Suprapubic skin (tissue), 4 donors: ENCODE measurements around the gene NAXD. TPM values are rescaled to one million over a fixed set of nuclear protein-coding genes. Genes with fewer than 3 reads are reported as not detected.

Source experiments
- DNase-seq, 2 donors: peaks; one replicate each; pipeline ENCODE4 v3.0.0-alpha.2; 2019; ENCODE audit warnings: low spot score in 2 of 2
- H3K27ac ChIP-seq: fragments of 200-600 bp; sonication (generic); one replicate; pipeline ENCODE4 v1.5.1; 2019
- H3K27me3 ChIP-seq: fragments of 200-600 bp; sonication (generic); one replicate; pipeline ENCODE4 v1.5.1; 2019
- H3K36me3 ChIP-seq: fragments of 200-600 bp; sonication (generic); one replicate; pipeline ENCODE4 v1.5.1; 2019
- H3K4me1 ChIP-seq: fragments of 200-600 bp; sonication (generic); one replicate; pipeline ENCODE4 v1.5.1; 2019
- H3K4me3 ChIP-seq: fragments of 200-600 bp; sonication (generic); one replicate; pipeline ENCODE4 v1.5.1; 2019; ENCODE audit warnings: mild to moderate bottlenecking
- H3K9me3 ChIP-seq: fragments of 200-600 bp; sonication (generic); one replicate; pipeline ENCODE4 v1.5.1; 2019
- CTCF ChIP-seq, 2 donors: fragments of 200-600 bp in 1 of 2; fragments of 450-650 bp in 1 of 2; sonication (generic) in 1 of 2; IDR thresholded peaks; one replicate each; pipeline ENCODE4 v1.5.1; 2016 to 2019; ENCODE audit warnings: antibody characterized with exemption in 2 of 2, mild to moderate bottlenecking in 1 of 2, moderate library complexity in 1 of 2
- EP300 ChIP-seq: sonication (generic); formaldehyde crosslinking; IDR thresholded peaks from one replicate; pipeline ENCODE4 v1.6.1; 2017; ENCODE audit warnings: antibody characterized with exemption
- POLR2A ChIP-seq, 2 donors: fragments of 450-650 bp; IDR thresholded peaks; one replicate each; pipeline ENCODE4 v1.6.1; 2017; ENCODE audit warnings: antibody characterized with exemption in 2 of 2, mild to moderate bottlenecking in 2 of 2, moderate library complexity in 2 of 2
- POLR2AphosphoS5 ChIP-seq, 3 donors: sonication (generic); formaldehyde crosslinking; IDR thresholded peaks; one replicate each; pipeline ENCODE4 v1.6.1; 2017; ENCODE audit warnings: antibody characterized with exemption in 3 of 3
- WGBS: methylation state at CpG from one replicate; pipeline ENCODE4 v1.1.5; 2018; 5-methylcytosine and 5-hydroxymethylcytosine counted together
- total RNA-seq, 4 donors: library from RNA; depleted of rRNA; stranded (reverse); fragments of >200 nt; gene quantifications; one replicate each; pipeline ENCODE4 v1.1.0, GENCODE V29; 2016

Gene NAXD
- total RNA-seq, 4 donors from 2014 or later: 26.4 to 38.3 (median 32.4) TPM

GRCh38 chr13:110641055-110642015, 26.0 kb downstream of the NAXD start:
- DNase-seq: peak in 1 of 2 donors; percentile 70
- TF ChIP-seq POLR2A (IDR thresholded peaks at IDR 0.05): no peak
- TF ChIP-seq CTCF (IDR thresholded peaks at IDR 0.05): no peak
- no peak for TF ChIP-seq POLR2AphosphoS5 (IDR thresholded peaks at IDR 0.05)
- no peak for TF ChIP-seq EP300
- no peaks in the 10 kb centered on the region for H3K9me3 ChIP-seq
- peaks cover 80% of the 10 kb centered on the region for H3K36me3 ChIP-seq
- WGBS: 81% methylated on average over 26 of the region's 29 CpGs
- H3K27ac ChIP-seq: no peak overlapping the region
- H3K4me1 ChIP-seq: peaks cover 8% of the 10 kb centered on the region
- H3K27me3 ChIP-seq: no peaks in the 10 kb centered on the region
- H3K4me3 ChIP-seq: no peak overlapping the region

- Histone ChIP-seq H3K9me3 (no peaks in the 10 kb centered on the region), H3K4me1 (peaks cover 8% of the 10 kb centered on the region), H3K4me3 (no peak overlapping the region), H3K27ac (no peak overlapping the region), H3K36me3 (peaks cover 69% of the 10 kb centered on the region), H3K27me3 (no peaks in the 10 kb centered on the region)
- WGBS: 85% methylated on average over 27 of the region's 40 CpGs
- TF ChIP-seq POLR2A (IDR thresholded peaks at IDR 0.05): no peak
- TF ChIP-seq EP300: no peak
- TF ChIP-seq CTCF (IDR thresholded peaks at IDR 0.05): no peak
- TF ChIP-seq POLR2AphosphoS5 (IDR thresholded peaks at IDR 0.05): no peak
- peak in 1 of 2 donors; percentile 74 for DNase-seq
These were observed 27.1 kb downstream of the NAXD start for GRCh38 chr13:110642291-110642981.

GRCh38 chr13:110643324-110643723, 28.0 kb downstream of the NAXD start:
- Histone ChIP-seq H3K27ac (no peak overlapping the region), H3K9me3 (no peaks in the 10 kb centered on the region), H3K4me3 (no peak overlapping the region), H3K36me3 (peaks cover 60% of the 10 kb centered on the region), H3K27me3 (no peaks in the 10 kb centered on the region), H3K4me1 (peaks cover 8% of the 10 kb centered on the region)
- TF ChIP-seq POLR2A (IDR thresholded peaks at IDR 0.05): no peak
- no peak for TF ChIP-seq EP300
- TF ChIP-seq POLR2AphosphoS5 (IDR thresholded peaks at IDR 0.05): no peak
- WGBS: 51% methylated on average over 6 of the region's 11 CpGs
- DNase-seq: peak in 1 of 2 donors; percentile 67

- H3K27ac ChIP-seq: no peak overlapping the region
- no peaks in the 10 kb centered on the region for H3K9me3 ChIP-seq
- 79% methylated on average over 13 of the region's 13 CpGs for WGBS
- peaks cover 8% of the 10 kb centered on the region for H3K4me1 ChIP-seq
- H3K4me3 ChIP-seq: no peak overlapping the region
- H3K36me3 ChIP-seq: peaks cover 57% of the 10 kb centered on the region
- DNase-seq: peak in 1 of 2 donors; percentile 72
- TF ChIP-seq POLR2A (IDR thresholded peaks at IDR 0.05) (no peak), POLR2AphosphoS5 (IDR thresholded peaks at IDR 0.05) (no peak), CTCF (IDR thresholded peaks at IDR 0.05) (no peak), EP300 (no peak)
- no peaks in the 10 kb centered on the region for H3K27me3 ChIP-seq
These were observed 28.6 kb downstream of the NAXD start for GRCh38 chr13:110643768-110644421.

DNA sequence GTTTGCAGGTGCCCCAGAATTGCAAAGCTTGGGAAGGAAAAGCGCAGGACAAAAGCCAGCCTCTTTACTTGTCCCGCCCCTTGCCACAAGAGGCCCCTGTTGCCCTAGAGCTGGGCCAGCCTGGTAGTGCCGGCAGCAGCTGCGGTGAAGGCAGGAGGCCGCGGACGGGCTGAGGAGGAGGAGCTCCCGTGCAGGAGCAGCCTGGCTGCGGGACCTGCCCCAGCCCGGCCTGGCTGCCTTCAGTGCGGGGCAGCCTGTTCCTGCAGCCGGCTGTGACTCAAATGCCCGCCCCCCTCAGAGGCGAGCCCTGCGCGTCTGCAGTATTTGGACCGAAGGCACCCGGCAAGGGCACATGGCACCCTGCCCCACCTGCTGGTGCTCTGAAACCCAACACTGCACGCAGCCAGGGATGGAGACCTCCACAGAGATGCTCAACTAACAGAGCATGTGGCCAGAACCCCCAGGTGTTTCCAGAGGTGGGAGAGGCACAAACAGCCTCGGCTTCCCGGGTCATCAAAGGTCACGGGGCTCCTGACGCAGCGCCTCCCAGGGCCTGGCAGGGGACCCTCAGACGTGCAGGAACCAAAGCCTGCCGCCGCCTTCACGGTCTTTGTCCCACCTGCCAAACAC, 29.7 kb downstream of the NAXD start:
- peak in 1 of 2 donors; percentile 76 for DNase-seq
- H3K4me3 ChIP-seq: no peak overlapping the region
- no peaks in the 10 kb centered on the region for H3K9me3 ChIP-seq
- TF ChIP-seq CTCF (IDR thresholded peaks at IDR 0.05) (no peak), EP300 (no peak), POLR2A (IDR thresholded peaks at IDR 0.05) (no peak), POLR2AphosphoS5 (IDR thresholded peaks at IDR 0.05) (no peak)
- no peak overlapping the region for H3K27ac ChIP-seq
- WGBS: 84% methylated on average over 10 of the region's 28 CpGs
- no peaks in the 10 kb centered on the region for H3K27me3 ChIP-seq
- peaks cover 55% of the 10 kb centered on the region for H3K36me3 ChIP-seq
- peaks cover 8% of the 10 kb centered on the region for H3K4me1 ChIP-seq
